Nephron progenitor cell (in vitro differentiated cells): ENCODE measurements around the gene TTC22.

ENCODE experiments used
- DNase-seq: peaks from one replicate; pipeline ENCODE4 v3.0.0; 2021
- H3K27ac Mint-ChIP-seq: 2 replicates; pipeline ENCODE4 v1.8.0; 2021; ENCODE audit warnings: mild to moderate bottlenecking, moderate library complexity, mixed read lengths
- H3K27me3 Mint-ChIP-seq: 2 replicates; pipeline ENCODE4 v1.8.0; 2021; ENCODE audit warnings: mild to moderate bottlenecking, low read depth, mixed read lengths; ENCODE audit not compliant: poor library complexity
- H3K36me3 Mint-ChIP-seq: 2 replicates; pipeline ENCODE4 v1.8.0; 2021; ENCODE audit warnings: low read depth, mixed read lengths
- H3K4me1 Mint-ChIP-seq: 2 replicates; pipeline ENCODE4 v1.8.0; 2021; ENCODE audit warnings: mixed read lengths
- H3K4me3 Mint-ChIP-seq: 2 replicates; pipeline ENCODE4 v1.8.0; 2021; ENCODE audit warnings: mild to moderate bottlenecking, moderate library complexity, mixed read lengths
- H3K9me3 Mint-ChIP-seq: 2 replicates; pipeline ENCODE4 v1.8.0; 2021; ENCODE audit warnings: mild to moderate bottlenecking, moderate library complexity, mixed read lengths
- TF ChIP-seq, protein P1 (sequence below): fragments of 200-600 bp; sonication (generic); IDR thresholded peaks from 2 replicates; pipeline ENCODE4 v1.5.0; 2021; ENCODE audit warnings: antibody characterized with exemption

TTC22 gene

DNA sequence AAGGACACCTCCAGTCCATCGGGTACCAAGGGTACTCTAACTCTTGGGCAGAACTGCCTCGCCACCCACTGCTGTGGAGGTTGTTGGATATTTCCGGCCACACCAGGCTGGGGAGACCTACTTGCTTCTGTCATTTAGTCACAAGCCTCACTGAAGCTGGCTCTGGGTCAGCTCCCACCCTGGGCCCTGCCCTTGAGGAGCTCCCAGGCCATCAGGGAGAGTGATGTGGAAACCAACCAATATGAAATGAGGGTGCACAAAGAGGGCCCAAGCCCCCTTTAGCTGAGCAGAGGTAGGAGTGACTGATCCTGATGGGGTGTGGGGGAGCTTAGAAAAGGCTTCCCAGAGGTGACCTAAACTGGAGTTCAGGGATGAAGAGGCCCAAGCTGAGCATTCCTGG lies 56.4 kb downstream of the TTC22 start:
- H3K36me3 Mint-ChIP-seq = peaks cover 31% of the 10 kb centered on the region
- peaks cover 5% of the 10 kb centered on the region for H3K27me3 Mint-ChIP-seq
- no peak overlapping the region for H3K4me3 Mint-ChIP-seq
- no peaks in the 10 kb centered on the region for H3K9me3 Mint-ChIP-seq
- H3K27ac Mint-ChIP-seq = no peak overlapping the region
- no peaks in the 10 kb centered on the region for H3K4me1 Mint-ChIP-seq
- TF ChIP-seq, protein P1, sequence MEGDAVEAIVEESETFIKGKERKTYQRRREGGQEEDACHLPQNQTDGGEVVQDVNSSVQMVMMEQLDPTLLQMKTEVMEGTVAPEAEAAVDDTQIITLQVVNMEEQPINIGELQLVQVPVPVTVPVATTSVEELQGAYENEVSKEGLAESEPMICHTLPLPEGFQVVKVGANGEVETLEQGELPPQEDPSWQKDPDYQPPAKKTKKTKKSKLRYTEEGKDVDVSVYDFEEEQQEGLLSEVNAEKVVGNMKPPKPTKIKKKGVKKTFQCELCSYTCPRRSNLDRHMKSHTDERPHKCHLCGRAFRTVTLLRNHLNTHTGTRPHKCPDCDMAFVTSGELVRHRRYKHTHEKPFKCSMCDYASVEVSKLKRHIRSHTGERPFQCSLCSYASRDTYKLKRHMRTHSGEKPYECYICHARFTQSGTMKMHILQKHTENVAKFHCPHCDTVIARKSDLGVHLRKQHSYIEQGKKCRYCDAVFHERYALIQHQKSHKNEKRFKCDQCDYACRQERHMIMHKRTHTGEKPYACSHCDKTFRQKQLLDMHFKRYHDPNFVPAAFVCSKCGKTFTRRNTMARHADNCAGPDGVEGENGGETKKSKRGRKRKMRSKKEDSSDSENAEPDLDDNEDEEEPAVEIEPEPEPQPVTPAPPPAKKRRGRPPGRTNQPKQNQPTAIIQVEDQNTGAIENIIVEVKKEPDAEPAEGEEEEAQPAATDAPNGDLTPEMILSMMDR = no peak
- no peak for DNase-seq

DNA sequence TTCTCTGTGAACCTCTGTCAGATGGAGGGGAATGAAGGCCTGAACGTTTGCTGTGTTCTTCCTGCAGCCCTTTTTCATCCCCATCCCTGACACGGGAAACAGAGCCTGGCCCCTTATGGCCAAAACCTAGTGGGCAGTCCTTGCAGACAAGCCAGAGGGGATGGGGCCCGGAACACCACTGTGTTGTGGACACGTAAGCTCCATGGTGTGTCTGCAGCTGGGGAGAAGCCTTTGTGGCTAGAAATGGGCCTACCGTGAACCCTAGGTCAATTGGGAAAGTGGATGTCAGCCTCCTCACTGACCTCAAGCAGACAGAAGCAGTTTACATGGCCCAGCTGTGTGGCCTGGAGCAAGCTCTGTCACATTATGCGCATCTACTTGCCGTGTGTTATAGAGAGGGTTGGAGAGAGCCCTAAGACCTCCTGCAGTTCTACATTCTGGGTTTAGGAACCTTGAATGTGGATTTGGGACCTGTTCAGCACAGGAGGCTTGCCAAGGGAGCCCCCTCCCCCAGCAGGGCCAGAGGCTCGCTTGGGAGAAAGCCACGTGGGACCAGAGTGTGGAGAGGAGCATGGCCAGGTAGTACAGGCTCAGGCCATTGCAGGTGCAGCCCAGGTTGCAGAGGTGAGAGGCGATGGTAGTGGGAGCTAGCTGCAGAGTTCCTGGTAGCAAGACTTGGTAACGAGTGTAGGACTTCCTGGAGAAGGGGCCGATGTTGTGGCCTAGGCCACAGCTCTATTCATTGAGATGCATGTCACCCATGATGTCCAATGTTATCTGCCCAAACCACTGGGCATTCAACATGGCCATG lies 57.5 kb downstream of the TTC22 start:
- Mint-ChIP-seq H3K27me3 (peaks cover 5% of the 10 kb centered on the region), H3K4me1 (no peaks in the 10 kb centered on the region), H3K4me3 (no peak overlapping the region), H3K27ac (peak overlapping the region; percentile 64), H3K36me3 (peaks cover 38% of the 10 kb centered on the region), H3K9me3 (no peaks in the 10 kb centered on the region)
- TF ChIP-seq, protein P1 = no peak
- no peak for DNase-seq

DNA sequence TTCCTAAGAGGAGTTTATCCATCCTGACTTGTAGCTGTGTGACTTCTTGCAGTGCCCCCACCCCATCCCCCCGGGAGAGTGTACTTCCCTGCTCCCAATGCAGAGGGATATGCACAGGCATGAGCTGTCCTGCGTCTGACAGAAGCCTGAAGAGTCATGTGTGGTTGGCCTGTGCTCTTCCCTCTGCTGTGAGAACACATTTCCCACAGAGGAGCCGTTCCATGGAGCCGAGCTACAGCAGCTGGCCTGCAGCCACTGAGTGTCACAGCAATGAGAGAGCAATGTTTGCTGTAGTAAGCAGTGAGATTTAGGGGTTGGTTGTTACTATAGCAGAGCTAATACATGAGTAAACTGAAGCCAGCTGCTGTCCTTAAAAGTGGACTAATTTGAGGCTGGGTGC lies 58.8 kb downstream of the TTC22 start:
- Mint-ChIP-seq H3K27ac (no peak overlapping the region), H3K9me3 (no peaks in the 10 kb centered on the region), H3K36me3 (peaks cover 50% of the 10 kb centered on the region), H3K4me3 (no peak overlapping the region), H3K27me3 (peaks cover under 1% of the 10 kb centered on the region), H3K4me1 (no peaks in the 10 kb centered on the region)
- TF ChIP-seq, protein P1 = no peak
- DNase-seq = no peak

DNA sequence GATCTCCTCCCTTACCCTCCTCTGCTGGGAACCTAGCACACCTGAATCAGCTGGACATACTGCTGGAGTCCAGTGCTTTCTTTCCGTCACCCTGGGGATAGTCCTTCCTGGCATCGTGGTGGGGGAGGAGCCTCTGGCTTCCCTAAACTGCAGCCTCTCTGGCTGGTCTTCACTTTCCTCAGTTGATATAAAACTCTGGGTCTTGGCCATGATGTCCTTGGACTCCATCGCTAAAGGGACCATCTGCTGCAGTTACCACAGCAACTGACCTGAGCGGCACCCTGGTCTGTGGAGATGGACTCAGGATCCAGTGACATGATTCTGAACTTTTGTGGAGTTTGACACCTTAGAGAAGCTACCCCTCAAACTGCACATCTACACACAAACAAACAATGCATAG lies 59.6 kb downstream of the TTC22 start:
- Mint-ChIP-seq H3K27me3 (no peaks in the 10 kb centered on the region), H3K4me1 (no peaks in the 10 kb centered on the region), H3K9me3 (no peaks in the 10 kb centered on the region), H3K36me3 (peaks cover 58% of the 10 kb centered on the region), H3K4me3 (no peak overlapping the region), H3K27ac (peak overlapping the region; percentile 27)
- no peak for DNase-seq
- TF ChIP-seq, protein P1 = no peak

DNA sequence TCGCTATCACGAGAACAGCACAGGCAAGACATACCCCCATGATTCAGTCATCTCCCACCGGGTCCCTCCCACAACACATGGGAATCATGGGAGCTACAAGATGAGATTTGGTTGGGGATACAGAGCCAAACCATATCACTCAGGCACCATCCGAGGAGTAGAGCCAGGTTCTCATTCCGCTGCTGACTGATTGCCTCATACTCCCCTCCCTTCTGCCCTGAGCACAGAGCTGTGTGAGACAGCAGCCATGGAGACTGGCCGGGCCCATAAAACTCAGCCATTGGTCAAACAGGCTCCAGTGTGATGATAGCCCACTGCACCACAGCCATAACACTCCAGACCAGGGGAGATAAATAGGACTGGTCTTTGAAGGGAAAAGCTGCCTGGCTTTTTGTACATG lies 62.9 kb downstream of the TTC22 start:
- no peak overlapping the region for H3K4me3 Mint-ChIP-seq
- H3K36me3 Mint-ChIP-seq = peaks cover 76% of the 10 kb centered on the region
- no peaks in the 10 kb centered on the region for H3K4me1 Mint-ChIP-seq
- H3K27ac Mint-ChIP-seq = no peak overlapping the region
- TF ChIP-seq, protein P1 = no peak
- no peaks in the 10 kb centered on the region for H3K9me3 Mint-ChIP-seq
- no peak for DNase-seq
- no peaks in the 10 kb centered on the region for H3K27me3 Mint-ChIP-seq

DNA sequence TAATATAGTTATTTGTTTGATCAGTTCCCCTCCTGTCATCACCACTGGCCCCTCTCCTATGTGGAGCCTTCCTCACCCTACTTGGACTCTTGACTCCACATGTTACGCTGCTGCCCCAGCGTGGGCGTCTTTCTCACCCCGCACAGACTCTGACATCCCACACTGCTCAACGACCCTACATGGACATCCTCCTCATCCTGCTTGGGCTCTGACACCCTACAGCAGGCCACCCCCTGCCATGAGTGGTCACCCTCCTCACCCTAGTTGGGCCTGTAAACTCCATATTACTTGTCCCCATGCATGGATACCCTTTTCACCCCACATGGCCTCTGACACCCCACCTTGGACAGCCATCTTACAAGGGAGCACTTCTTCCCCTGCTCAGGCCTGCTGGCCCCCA lies 64.4 kb downstream of the TTC22 start:
- no peak for DNase-seq
- H3K27ac Mint-ChIP-seq = no peak overlapping the region

More for the DNA sequence above, 64.4 kb downstream of the TTC22 start:
- TF ChIP-seq, protein P1 = no peak
- Mint-ChIP-seq H3K9me3 (no peaks in the 10 kb centered on the region), H3K36me3 (peaks cover 69% of the 10 kb centered on the region), H3K27me3 (no peaks in the 10 kb centered on the region), H3K4me1 (no peaks in the 10 kb centered on the region), H3K4me3 (no peak overlapping the region)
